Measurements from ENCODE around the gene DNAH11.

DNAH11 gene

GRCh38 chr7:21603462-21603861 is 60.6 kb downstream of the DNAH11 start:
- Histone ChIP-seq H3K27ac (replicated peaks) (no peak overlapping the region), H3K27me3 (ENCODE audit: insufficient read depth, poor library complexity, severe bottlenecking) (no peaks in the 10 kb centered on the region), H3K4me3 (replicated peaks; ENCODE audit: insufficient read depth, low read length) (no peak overlapping the region)
- no peak for TF ChIP-seq SPI1 (IDR thresholded peaks at IDR 0.05; ENCODE audit: borderline replicate concordance, low read depth)
- TF ChIP-seq GABPA (IDR thresholded peaks at IDR 0.05; ENCODE audit: low read depth) = no peak
- no peak for TF ChIP-seq POLR2AphosphoS5 (IDR thresholded peaks at IDR 0.05; ENCODE audit: low read depth)
- TF ChIP-seq REST (IDR thresholded peaks at IDR 0.05; ENCODE audit: insufficient replicate concordance, low read depth) = no peak
- TF ChIP-seq CTCF (IDR thresholded peaks at IDR 0.05; ENCODE audit: insufficient read depth, low read length) = no peak
- no peak for DNase-seq (ENCODE audit: low read depth in 1 of 2, low spot score in 1 of 2)

- DNase-seq (ENCODE audit: low read depth in 1 of 2, low spot score in 1 of 2) = no peak
- no peaks in the 10 kb centered on the region for H3K27me3 ChIP-seq (ENCODE audit: insufficient read depth, poor library complexity, severe bottlenecking)
- no peak overlapping the region for H3K27ac ChIP-seq (replicated peaks)
- H3K4me3 ChIP-seq (replicated peaks; ENCODE audit: insufficient read depth, low read length) = no peak overlapping the region
- TF ChIP-seq SPI1 (IDR thresholded peaks at IDR 0.05; ENCODE audit: borderline replicate concordance, low read depth) = no peak
- TF ChIP-seq REST (IDR thresholded peaks at IDR 0.05; ENCODE audit: insufficient replicate concordance, low read depth) = no peak
- no peak for TF ChIP-seq CTCF (IDR thresholded peaks at IDR 0.05; ENCODE audit: insufficient read depth, low read length)
- no peak for TF ChIP-seq GABPA (IDR thresholded peaks at IDR 0.05; ENCODE audit: low read depth)
- TF ChIP-seq POLR2AphosphoS5 (IDR thresholded peaks at IDR 0.05; ENCODE audit: low read depth) = no peak
These were observed 61.3 kb downstream of the DNAH11 start for GRCh38 chr7:21603972-21604749.

DNA sequence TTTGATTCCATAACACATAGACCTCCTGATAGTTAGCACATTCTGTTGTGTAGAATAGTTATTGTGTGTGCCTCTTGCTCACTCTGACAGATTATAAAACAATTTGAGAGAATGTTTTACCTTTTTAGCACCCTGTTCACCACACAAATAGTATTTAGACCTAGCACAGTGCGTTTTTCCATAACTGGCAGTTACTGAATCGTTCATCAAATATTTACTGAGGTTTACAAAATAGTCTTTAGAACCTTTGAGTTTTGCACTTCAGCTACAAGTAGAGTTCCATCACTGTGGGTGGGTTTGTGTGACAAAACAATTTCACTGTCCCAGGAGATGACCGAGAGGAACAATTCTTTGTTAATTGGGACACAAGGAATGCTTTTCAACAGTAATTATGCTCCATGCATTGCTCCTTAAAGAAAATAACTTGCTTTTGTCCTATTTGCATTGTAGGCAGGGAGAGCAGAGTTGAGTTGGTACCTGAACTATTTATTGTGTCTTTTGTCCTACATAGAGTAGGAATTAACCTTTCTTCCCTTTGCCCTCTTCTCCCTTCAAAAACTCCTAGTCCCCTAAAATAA is 62.3 kb downstream of the DNAH11 start:
- Histone ChIP-seq H3K27ac (replicated peaks) (no peak overlapping the region), H3K27me3 (ENCODE audit: insufficient read depth, poor library complexity, severe bottlenecking) (no peaks in the 10 kb centered on the region), H3K4me3 (replicated peaks; ENCODE audit: insufficient read depth, low read length) (no peak overlapping the region)
- TF ChIP-seq POLR2AphosphoS5 (IDR thresholded peaks at IDR 0.05; ENCODE audit: low read depth) = no peak
- TF ChIP-seq SPI1 (IDR thresholded peaks at IDR 0.05; ENCODE audit: borderline replicate concordance, low read depth) = no peak
- no peak for TF ChIP-seq CTCF (IDR thresholded peaks at IDR 0.05; ENCODE audit: insufficient read depth, low read length)
- TF ChIP-seq REST (IDR thresholded peaks at IDR 0.05; ENCODE audit: insufficient replicate concordance, low read depth) = no peak
- TF ChIP-seq GABPA (IDR thresholded peaks at IDR 0.05; ENCODE audit: low read depth) = no peak
- DNase-seq (ENCODE audit: low read depth in 1 of 2, low spot score in 1 of 2) = no peak
